GM18511 (cell line): ENCODE measurements around the gene DNTTIP2.
"Not testable (repeated sequence)": the region's sequence is repeated elsewhere in the genome, so short reads cannot be mapped to it uniquely, and the experiment has no call there.

Source experiments
- ATAC-seq: cut with Tn5 transposase; IDR thresholded peaks from one replicate; pipeline ENCODE4 v1.9.1; 2021; ENCODE audit warnings: mild to moderate bottlenecking, moderate library complexity; ENCODE audit not compliant: unreplicated experiment

Gene DNTTIP2

DNA sequence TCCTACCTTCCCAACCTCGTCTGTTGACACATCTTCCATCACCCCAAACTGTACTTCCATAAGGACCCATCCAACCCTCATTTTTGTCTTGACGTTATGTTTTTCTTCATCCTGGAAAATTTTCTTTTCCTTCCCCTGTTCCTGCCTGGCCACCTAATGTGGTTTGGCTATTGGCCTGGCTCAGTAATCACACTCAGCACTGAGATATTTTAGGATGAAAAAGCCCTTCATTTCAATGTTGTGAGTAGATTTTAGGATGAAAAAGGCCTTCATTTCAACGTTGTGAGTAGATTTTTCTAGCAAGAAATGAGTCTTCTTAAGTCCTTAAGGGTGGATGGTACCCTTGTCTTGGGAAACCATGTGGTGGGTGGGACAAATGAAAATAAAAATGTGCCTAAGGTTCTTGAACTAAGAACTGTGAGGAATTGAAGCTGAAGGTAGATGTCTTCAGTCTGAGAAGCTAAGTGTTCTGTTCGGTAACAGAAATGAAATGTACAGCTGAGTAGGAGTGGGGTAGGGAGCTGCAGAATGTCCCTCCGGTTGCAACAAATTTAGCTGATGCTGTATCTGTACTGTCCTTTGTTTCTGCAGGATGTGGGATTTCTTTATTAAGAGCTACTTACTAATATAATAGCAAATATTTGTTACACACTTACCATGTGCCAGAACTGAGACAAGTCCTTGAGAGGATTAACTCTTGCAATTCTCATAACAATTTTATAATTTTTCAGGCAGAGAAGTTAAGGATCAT lies 36.1 kb downstream of the DNTTIP2 start:
- ATAC-seq, result no peak

GRCh38 chr1:93841771-93842170 lies 37.2 kb downstream of the DNTTIP2 start:
- no peak for ATAC-seq

DNA sequence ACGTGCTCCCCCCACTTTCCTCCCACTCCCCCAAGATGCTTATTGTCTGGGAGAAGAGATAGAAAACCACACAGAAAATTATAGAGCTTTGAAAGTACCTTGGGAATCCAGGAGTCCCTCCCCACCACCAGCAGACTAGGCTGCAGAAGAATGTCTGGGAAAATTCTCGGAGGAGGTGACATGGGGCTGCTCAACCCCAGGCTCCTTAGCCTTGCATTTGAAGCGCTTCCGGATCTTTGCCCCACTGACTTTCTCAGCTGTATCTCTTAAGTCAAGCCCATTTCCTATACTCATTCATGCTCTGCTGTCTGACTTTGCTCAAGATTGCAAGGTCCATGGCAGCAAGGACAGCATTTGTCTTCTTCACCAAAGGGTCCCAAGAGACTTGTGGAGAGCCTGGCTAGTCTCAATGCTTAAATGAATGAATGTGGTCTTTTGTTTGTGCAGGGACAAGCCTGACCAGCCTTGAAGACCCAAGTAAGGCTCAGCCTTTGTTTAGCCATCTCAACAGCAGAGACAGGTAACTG lies 38.0 kb downstream of the DNTTIP2 start:
- no peak for ATAC-seq

DNA sequence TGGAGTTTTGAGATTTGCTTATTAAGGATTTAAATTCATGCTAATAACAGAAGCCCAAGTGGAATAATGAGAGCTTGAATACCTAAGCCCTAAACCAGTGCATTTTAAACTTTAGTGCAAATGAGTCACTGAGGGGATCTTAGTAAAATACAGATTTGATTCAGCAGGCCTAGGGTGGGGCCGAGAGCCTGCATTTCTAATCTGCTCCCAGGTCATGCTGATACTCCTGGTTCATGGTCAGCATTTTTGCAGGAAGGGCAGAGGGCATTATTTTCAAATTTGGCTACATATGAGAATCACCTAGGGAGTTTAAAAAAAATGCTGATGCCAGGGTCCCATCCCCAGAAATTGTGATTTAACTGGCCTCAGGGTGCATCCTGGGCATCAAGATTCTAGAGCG lies 39.3 kb downstream of the DNTTIP2 start:
- ATAC-seq, result no peak

DNA sequence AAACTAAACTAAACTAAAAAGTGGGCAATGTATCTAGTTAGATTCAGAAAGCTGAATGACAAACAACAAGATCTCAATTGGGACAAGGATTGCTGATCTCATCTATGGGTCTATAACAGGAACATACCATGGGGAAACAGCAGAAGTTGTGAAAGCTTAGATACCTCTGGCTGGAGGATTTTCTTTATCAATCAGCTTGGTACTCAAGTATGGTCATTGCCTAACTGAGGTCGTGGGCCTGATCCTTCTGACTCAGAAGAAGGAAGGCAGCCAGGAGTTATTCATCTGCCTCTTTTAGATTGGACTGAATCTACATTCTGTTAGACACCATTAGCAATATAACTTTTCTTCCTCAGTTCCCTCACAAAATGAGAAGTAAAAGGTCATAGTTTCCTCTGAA lies 39.7 kb downstream of the DNTTIP2 start:
- ATAC-seq, result no peak

DNA sequence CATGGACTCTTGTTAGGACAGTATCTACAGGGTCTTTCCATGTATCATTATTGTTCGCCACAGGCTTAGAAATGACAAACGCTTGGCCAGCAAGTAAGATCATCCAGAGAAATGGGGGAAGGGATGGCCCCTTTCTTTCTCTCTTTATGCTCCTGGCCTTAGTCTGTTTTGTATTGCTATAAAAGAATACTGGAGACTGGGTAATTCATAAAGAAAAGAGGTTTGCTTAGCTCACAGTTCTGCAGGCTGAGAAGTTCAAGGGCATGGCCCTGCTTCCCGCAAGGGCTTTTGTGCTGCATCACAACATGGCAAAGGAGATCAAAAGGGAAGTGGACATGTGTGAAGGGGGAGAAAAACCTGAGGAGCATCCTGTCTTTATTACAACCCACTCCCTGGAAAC lies 41.0 kb downstream of the DNTTIP2 start:
- ATAC-seq, result no peak

GRCh38 chr1:93833293-93833692 lies 45.7 kb downstream of the DNTTIP2 start:
- ATAC-seq, result not testable (repeated sequence)

DNA sequence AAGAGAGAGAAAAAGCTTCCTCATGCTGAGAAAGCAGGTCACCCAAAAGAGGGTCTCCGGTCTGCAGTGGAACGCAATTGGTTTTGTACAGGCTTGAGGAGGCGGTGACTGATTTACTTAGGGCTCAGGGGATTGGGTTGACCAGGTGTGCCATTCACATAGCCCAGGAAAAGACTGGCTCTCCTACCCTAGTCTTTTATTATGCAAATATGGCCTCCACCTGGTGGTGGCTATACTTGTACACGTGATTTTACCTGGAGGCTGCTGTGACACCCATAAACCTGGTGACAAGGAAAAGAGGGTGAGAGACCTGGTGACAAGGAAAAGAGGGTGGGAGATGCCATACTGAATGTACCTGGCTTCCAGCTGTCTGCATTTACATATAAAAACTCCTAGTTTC lies 49.9 kb downstream of the DNTTIP2 start:
- ATAC-seq, result no peak

DNA sequence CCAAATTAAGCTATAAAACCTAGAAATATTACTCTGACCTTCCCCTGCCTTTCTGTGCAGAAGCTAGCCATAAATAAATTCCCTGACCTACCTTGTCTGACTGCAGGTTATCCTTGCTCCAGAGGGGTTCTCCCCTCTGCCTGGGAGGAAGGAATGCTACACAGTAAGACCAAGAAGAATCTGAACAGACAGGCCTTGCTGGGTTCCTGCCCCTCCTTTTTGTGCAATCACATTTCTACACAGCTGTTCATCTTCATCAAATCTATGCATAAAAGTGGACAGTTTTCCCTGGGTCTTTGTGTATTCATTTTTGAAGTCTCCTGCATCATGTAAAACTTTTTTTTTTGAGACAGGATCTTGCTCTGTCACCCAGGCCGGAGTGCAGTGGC lies 50.6 kb downstream of the DNTTIP2 start:
- no peak for ATAC-seq

DNA sequence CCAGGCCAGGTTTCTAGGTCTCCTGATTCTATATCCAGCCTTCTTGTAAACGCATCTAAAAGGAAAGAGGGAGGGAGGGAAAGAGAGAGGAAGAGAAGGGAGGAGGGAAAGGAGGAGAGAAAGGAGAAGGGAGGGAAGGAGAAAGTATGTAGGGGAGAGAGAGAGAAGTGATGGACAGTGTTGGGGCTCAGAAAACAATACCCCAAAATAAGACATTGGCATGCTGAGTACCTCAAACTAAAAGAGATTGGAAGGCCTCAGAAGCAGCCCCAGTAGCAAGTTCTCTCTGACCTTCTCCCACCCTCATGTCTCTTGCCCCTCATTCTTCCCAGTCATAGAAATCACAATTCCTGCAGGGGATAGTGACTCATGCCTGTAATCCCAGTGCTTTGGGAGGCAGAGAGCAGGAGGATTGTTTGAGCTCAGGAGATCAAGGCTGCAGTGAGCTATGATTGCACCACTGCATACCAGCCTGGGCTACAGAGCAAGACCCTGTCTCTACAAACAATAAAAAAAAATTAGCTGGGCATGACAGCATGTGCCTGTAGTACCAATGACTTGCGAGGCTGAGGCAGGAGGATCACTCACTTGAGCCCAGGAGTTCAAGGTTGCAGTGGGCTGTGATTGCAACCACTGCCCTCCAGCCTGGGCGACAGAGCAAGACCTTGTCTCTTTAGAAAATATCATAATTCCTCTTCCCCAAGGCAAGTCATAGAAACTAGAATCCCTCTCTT lies 51.2 kb downstream of the DNTTIP2 start:
- no peak for ATAC-seq

DNA sequence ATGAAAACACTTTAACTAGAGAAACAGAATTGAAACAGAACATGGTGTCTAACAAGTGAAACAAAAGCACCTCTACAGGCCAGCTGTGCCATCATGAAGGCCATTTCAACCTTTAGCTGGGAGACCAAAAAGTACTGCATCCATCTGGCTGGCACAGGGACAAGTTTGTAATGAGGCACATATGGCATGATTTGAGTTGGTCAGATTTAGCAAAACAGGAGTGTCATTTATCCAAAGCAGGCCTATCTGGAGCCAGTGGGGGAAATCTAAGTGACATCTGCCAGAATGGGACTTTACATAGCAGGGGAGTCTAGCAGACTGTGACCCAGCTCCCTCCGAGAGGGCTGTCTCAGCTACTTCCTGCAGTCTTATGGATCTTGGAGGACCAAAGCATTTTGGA lies 51.9 kb downstream of the DNTTIP2 start:
- no peak for ATAC-seq

- ATAC-seq, result no peak
Observed at GRCh38 chr1:93824834-93825233, 54.2 kb downstream of the DNTTIP2 start.

GRCh38 chr1:93822730-93823425 lies 56.1 kb downstream of the DNTTIP2 start:
- ATAC-seq, result no peak

DNA sequence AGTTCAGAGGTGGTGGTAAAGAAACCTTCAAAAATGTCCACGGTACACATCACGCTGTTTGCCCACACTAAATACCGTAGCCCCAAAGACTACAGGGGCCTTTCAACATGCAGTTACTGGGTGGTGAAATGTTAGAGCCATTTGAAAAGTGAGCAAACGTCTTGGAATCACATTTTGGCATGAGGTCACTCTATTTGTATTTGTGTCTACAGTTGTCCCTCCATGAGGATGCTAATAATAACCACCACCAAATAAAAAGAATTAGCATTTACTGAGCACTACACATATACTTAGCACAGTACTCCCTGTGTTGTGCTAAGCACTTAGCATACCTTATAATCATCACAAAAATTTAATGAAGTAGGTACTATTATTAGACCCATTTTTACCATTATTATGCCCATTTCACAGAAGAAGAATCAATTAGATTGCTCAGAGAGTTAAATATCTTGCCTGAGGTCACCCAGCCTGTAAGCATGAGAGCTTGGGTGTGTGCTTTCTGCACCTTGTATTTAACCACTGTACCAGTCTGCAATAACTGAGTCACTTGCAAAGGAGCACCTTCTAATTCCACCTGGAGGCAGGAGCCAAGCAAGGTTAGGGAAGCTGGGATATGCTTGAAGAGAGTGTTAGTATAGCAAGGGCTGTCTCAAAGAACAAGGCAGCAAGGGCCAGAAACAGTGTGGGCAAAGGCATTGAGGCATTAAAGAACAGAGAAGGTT lies 57.4 kb downstream of the DNTTIP2 start:
- ATAC-seq, result no peak

DNA sequence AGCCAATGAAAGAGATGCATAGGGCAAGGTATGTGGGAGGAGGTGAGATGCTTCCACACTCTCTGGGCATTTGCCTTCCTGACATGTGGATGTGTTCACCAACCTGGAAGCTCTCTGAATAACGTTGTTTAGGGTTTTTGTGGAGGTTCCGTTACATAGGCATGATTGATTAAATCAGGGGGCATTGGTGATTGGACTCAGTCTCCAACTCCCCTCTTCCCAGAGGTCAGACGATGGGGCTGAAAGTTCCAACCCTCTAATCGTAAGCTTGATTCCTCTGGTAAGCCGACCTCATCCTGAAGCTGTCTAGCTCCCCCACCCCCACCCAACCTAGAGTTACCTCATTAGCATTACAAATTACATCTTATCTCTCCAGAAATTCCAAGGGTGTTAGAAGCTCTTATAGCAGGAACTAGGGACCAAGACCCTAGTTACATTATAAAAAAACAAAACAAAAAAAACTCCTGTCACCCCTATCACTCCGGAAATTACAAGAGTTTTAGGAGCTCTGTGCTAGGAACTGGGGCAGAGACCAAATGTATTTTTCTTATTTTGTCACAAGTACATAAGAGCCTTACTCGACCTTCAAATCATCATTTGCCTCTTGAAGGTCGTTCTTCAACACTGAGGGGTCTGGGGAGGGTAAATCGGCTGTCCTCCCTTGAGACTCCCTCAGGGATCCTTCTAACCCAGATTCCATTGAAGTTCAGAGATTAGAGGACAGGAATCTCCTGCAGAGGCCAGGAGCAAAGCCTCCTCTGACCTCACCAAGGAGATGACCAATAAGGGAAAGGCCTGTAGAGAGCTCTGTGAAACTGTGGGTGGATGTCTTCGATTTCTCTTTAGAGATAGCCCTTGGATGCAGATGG lies 58.2 kb downstream of the DNTTIP2 start:
- no peak for ATAC-seq

GRCh38 chr1:93818570-93818959 lies 60.4 kb downstream of the DNTTIP2 start:
- no peak for ATAC-seq

DNA sequence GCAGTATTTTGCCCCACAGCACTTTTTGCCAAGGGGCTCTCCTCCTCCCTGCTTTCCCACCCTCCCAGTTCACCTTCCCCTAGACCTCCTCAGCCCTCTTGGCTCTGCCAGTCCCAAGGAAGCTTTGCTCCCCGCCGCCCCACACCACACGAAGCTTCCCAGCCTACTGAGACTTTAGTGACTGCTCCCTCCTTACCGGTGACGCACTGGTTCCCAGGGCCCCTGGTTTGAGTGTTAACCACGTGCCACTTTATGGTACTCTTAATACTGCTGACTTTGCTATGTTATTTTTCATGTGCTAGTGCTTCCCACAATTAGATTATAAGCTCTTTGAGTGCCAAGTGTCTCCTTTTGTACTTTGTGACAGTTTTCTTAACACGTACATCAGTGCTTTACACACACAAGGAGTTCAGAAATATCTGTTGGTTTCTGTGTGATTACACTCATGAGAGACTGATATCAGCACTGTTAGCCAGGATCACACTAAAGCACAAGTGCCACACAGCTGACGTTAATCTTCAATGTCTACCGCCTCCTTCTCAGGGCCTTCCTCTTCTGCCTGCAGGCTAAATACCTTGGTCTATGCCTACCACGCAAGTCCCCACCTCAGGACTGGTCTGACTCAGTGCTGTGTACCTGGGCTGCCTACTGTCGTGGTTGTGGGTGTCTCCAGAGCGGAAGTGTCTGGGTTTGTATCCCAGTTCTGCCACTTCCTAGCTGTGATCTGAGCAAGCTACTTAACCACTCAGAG lies 61.0 kb downstream of the DNTTIP2 start:
- ATAC-seq, result no peak

GRCh38 chr1:93816970-93817678 lies 61.9 kb downstream of the DNTTIP2 start:
- no peak for ATAC-seq
